Muscle layer of colon (tissue), 2 donors: Measurements from ENCODE around the gene C16orf87.
A peak's percentile ranks its signal among the peaks of the same experiment; 100 is the strongest.

Experiments
- H3K27ac ChIP-seq: one replicate; pipeline ENCODE4 v1.7.0; 2013; ENCODE audit warnings: low read depth, mild to moderate bottlenecking, low read length, moderate library complexity
- H3K27me3 ChIP-seq, 2 donors: one replicate each; pipeline ENCODE4 v1.7.0; 2013; ENCODE audit warnings: low read length in 2 of 2, mild to moderate bottlenecking in 2 of 2; ENCODE audit not compliant: insufficient read depth in 2 of 2, control insufficient read depth in 1 of 2
- H3K36me3 ChIP-seq: one replicate; pipeline ENCODE4 v1.7.0; 2013; ENCODE audit warnings: mild to moderate bottlenecking, low read length; ENCODE audit not compliant: insufficient read depth
- H3K4me1 ChIP-seq: one replicate; pipeline ENCODE4 v1.7.0; 2013; ENCODE audit warnings: mild to moderate bottlenecking, low read length; ENCODE audit not compliant: insufficient read depth
- H3K4me3 ChIP-seq, 2 donors: one replicate each; pipeline ENCODE4 v1.7.0; 2013; ENCODE audit warnings: low read length in 2 of 2, low read depth in 1 of 2, mild to moderate bottlenecking in 1 of 2, moderate library complexity in 1 of 2
- H3K9ac ChIP-seq: one replicate; pipeline ENCODE4 v1.7.0; 2013; ENCODE audit warnings: low read length
- H3K9me3 ChIP-seq: one replicate; pipeline ENCODE4 v1.7.0; 2013; ENCODE audit warnings: mild to moderate bottlenecking, low read length
- donor health status: abdominal sarcoma.
- donor health status: Adenocarcinoma of cecum.

C16orf87 gene

GRCh38 chr16:46839986-46840443 is 9.0 kb upstream of the C16orf87 start:
- no peaks in the 10 kb centered on the region for H3K9me3 ChIP-seq
- no peak overlapping the region for H3K9ac ChIP-seq
- H3K4me1 ChIP-seq: no peaks in the 10 kb centered on the region
- no peak overlapping the region for H3K27ac ChIP-seq
- H3K27me3 ChIP-seq: no peaks in the 10 kb centered on the region
- no peaks in the 10 kb centered on the region for H3K36me3 ChIP-seq
- no peak overlapping the region for H3K4me3 ChIP-seq

GRCh38 chr16:46836534-46837530 is 5.9 kb upstream of the C16orf87 start:
- Histone ChIP-seq H3K27ac (no peak overlapping the region), H3K4me3 (no peak overlapping the region), H3K36me3 (no peaks in the 10 kb centered on the region), H3K9ac (no peak overlapping the region), H3K27me3 (no peaks in the 10 kb centered on the region), H3K4me1 (no peaks in the 10 kb centered on the region), H3K9me3 (no peaks in the 10 kb centered on the region)

GRCh38 chr16:46833460-46833800 is 2.5 kb upstream of the C16orf87 start:
- Histone ChIP-seq H3K4me3 (no peak overlapping the region), H3K9me3 (no peaks in the 10 kb centered on the region), H3K9ac (no peak overlapping the region), H3K36me3 (no peaks in the 10 kb centered on the region), H3K4me1 (peaks cover 9% of the 10 kb centered on the region), H3K27me3 (no peaks in the 10 kb centered on the region), H3K27ac (no peak overlapping the region)

GRCh38 chr16:46832757-46833459 is 1.9 kb upstream of the C16orf87 start:
- no peaks in the 10 kb centered on the region for H3K27me3 ChIP-seq
- H3K4me3 ChIP-seq: no peak overlapping the region
- no peak overlapping the region for H3K27ac ChIP-seq
- peaks cover 9% of the 10 kb centered on the region for H3K4me1 ChIP-seq
- no peaks in the 10 kb centered on the region for H3K36me3 ChIP-seq
- no peaks in the 10 kb centered on the region for H3K9me3 ChIP-seq
- no peak overlapping the region for H3K9ac ChIP-seq

DNA sequence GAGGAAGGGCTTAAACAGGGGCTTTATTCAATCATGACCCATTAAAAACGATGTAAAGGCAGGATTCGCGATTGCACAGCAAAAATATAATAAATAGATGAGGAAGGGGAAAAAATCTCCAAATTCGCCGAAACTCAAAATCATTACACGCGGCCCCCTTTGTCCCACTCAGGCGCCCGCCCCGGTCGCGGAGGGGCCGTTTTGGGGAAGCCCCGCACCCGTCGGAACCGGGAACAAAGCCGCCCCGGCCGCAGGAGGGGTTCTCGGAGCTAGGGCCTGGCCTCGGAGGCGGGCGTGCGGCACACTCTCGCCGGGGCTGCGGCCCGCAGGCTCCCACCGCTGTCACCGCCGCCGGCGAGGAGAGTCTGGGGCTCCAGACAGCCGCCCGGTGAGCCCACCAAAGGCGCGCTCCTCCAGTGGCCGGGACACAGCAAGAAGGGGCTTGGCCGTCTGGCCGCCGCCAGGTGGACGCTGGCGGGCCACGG is 521 bp downstream of the C16orf87 start:
- H3K9me3 ChIP-seq: no peaks in the 10 kb centered on the region

DNA sequence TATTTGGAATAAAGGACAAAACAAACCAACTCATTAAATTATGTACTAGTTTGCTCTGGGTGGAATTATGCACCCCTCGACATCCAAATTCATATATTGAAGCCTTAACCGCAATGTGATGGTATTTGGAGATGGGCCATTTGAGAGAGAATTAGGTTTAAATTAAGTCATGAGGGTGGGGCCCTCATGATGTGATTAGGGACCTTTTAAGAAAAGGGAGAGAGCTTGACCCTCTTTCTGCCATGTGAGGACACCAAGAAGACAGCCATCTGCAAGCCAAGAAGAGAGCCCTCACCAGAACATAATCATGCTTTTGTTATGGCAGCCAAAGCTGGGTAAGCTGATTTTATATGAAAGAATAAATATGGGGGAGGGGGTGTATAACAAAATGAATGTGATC is 2.0 kb downstream of the C16orf87 start:
- H3K9ac ChIP-seq: no peak overlapping the region
- H3K9me3 ChIP-seq: no peaks in the 10 kb centered on the region
- H3K4me3 ChIP-seq: no peak overlapping the region
- H3K27ac ChIP-seq: no peak overlapping the region
- H3K27me3 ChIP-seq: no peaks in the 10 kb centered on the region
- H3K4me1 ChIP-seq: peaks cover 9% of the 10 kb centered on the region
- H3K36me3 ChIP-seq: no peaks in the 10 kb centered on the region

More for the DNA sequence above, 521 bp downstream of the C16orf87 start:
- H3K9ac ChIP-seq: peak overlapping the region; percentile 70
- no peaks in the 10 kb centered on the region for H3K27me3 ChIP-seq
- no peaks in the 10 kb centered on the region for H3K36me3 ChIP-seq
- H3K4me3 ChIP-seq: peak overlapping the region; percentile 73 to 99
- H3K27ac ChIP-seq: peak overlapping the region; percentile 92
- peaks cover 9% of the 10 kb centered on the region for H3K4me1 ChIP-seq

DNA sequence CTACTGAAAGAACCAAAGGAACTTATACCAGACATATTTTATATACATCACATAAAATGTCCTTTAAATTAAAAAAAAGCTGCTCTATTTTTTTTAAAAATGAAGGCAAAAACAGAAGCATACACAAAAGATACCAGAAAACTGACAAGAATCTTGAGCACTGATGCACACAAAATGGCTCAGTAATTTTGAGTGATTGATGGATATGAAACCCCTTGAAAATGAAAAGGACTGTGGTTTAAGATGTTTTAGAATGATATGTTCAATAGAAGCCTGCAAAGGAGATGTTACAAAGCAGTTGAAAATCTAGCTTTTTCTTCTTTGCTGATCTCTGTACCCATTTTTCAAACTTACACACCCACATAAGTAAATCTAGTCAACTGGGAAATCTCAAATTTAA is 2.7 kb downstream of the C16orf87 start:
- H3K27ac ChIP-seq: no peak overlapping the region
- H3K4me3 ChIP-seq: no peak overlapping the region
- H3K36me3 ChIP-seq: no peaks in the 10 kb centered on the region
- H3K4me1 ChIP-seq: peaks cover 9% of the 10 kb centered on the region
- no peaks in the 10 kb centered on the region for H3K27me3 ChIP-seq
- H3K9ac ChIP-seq: no peak overlapping the region
- H3K9me3 ChIP-seq: no peaks in the 10 kb centered on the region

- H3K4me3 ChIP-seq: no peak overlapping the region
- H3K27ac ChIP-seq: no peak overlapping the region
- peaks cover 9% of the 10 kb centered on the region for H3K4me1 ChIP-seq
- H3K9me3 ChIP-seq: no peaks in the 10 kb centered on the region
- no peak overlapping the region for H3K9ac ChIP-seq
- no peaks in the 10 kb centered on the region for H3K36me3 ChIP-seq
- no peaks in the 10 kb centered on the region for H3K27me3 ChIP-seq
Measured at GRCh38 chr16:46826631-46827030, 4.3 kb downstream of the C16orf87 start.

- no peaks in the 10 kb centered on the region for H3K4me1 ChIP-seq
- H3K4me3 ChIP-seq: no peak overlapping the region
- no peaks in the 10 kb centered on the region for H3K27me3 ChIP-seq
- no peaks in the 10 kb centered on the region for H3K9me3 ChIP-seq
- H3K27ac ChIP-seq: no peak overlapping the region
- H3K36me3 ChIP-seq: no peaks in the 10 kb centered on the region
- H3K9ac ChIP-seq: no peak overlapping the region
Measured at GRCh38 chr16:46822270-46822669, 8.7 kb downstream of the C16orf87 start.

DNA sequence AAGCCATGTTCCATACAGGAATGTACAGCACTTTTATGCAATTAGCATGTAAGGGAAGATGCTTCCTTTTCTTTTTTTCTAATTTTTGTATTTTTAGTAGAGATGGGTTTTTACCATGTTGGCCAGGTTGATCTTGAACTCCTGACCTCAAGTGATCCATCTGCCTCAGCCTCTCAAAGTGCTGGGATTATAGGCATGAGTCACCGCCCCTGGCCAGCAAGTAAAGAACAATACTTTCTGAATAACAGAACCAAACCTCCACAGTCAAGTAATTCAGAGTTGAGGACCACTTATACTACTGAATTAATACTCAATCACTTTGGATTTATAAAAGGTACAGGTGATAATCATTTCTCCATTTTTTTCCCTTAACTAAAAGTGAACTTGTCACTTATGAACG is 13.0 kb downstream of the C16orf87 start:
- Histone ChIP-seq H3K27ac (no peak overlapping the region), H3K9ac (no peak overlapping the region), H3K4me1 (no peaks in the 10 kb centered on the region), H3K4me3 (no peak overlapping the region), H3K36me3 (no peaks in the 10 kb centered on the region), H3K27me3 (no peaks in the 10 kb centered on the region), H3K9me3 (no peaks in the 10 kb centered on the region)

GRCh38 chr16:46814790-46815189 is 16.2 kb downstream of the C16orf87 start:
- Histone ChIP-seq H3K27me3 (no peaks in the 10 kb centered on the region), H3K9ac (no peak overlapping the region), H3K9me3 (no peaks in the 10 kb centered on the region), H3K36me3 (no peaks in the 10 kb centered on the region), H3K27ac (no peak overlapping the region), H3K4me3 (no peak overlapping the region), H3K4me1 (no peaks in the 10 kb centered on the region)
